Measurements from ENCODE around the gene KRTAP10-3. TPM values are rescaled to one million over a fixed set of nuclear protein-coding genes. Genes with fewer than 3 reads are reported as not detected.
"Not testable (repeated sequence)": the region's sequence is repeated elsewhere in the genome, so short reads cannot be mapped to it uniquely, and the experiment has no call there.

The KRTAP10-3 gene
- total RNA-seq, 1 experiment from 2014 or later, result 0.62 TPM

GRCh38 chr21:44575307-44576024, 16.9 kb upstream of the KRTAP10-3 start:
- Histone ChIP-seq H3K36me3 (ENCODE audit: insufficient read depth, low read length, poor library complexity, severe bottlenecking) (no peaks in the 10 kb centered on the region), H3K4me1 (ENCODE audit: insufficient read depth, low read length, poor library complexity, severe bottlenecking) (no peaks in the 10 kb centered on the region), H3K4me3 (ENCODE audit: low read depth, low read length, poor library complexity, severe bottlenecking) (no peak overlapping the region), H3K27ac (ENCODE audit: low read depth, low read length, poor library complexity, severe bottlenecking) (no peak overlapping the region), H3K9me3 (ENCODE audit: low read depth, low read length, poor library complexity, severe bottlenecking) (no peaks in the 10 kb centered on the region), H3K27me3 (replicated peaks; ENCODE audit: insufficient read depth, low read depth, low read length, poor library complexity) (no peaks in the 10 kb centered on the region)
- POLR2A ChIA-PET (ENCODE audit: low non-redundant PET), result no interaction called here
- no peak for TF ChIP-seq CTCF (conservative IDR thresholded peaks at IDR 0.05; ENCODE audit: low read depth, low read length)
- TF ChIP-seq EZH2 (IDR thresholded peaks at IDR 0.05; ENCODE audit: borderline replicate concordance, low read depth, low read length, poor library complexity, severe bottlenecking), result no peak
- intact Hi-C loops (cut with micrococcal nuclease; ENCODE audit: unreplicated experiment), result no loop called here
- DNase-seq (ENCODE audit: low spot score), result no peak
- BruUV-seq (replicated peaks), result no TSS peak
- CTCF ChIA-PET, result no interaction called here

- H3K9me3 ChIP-seq (ENCODE audit: low read depth, low read length, poor library complexity, severe bottlenecking), result no peaks in the 10 kb centered on the region
- peak; percentile 38 for DNase-seq (ENCODE audit: low spot score)
- CTCF ChIA-PET, result interaction anchor here (0.6 kb wide), 1 partner anchor 179 kb away, joined by 4 read pairs; no protein-coding TSS in a partner anchor
- BruUV-seq (replicated peaks), result no TSS peak
- POLR2A ChIA-PET (ENCODE audit: low non-redundant PET), result no interaction called here
- no peaks in the 10 kb centered on the region for H3K36me3 ChIP-seq (ENCODE audit: insufficient read depth, low read length, poor library complexity, severe bottlenecking)
- intact Hi-C loops (cut with micrococcal nuclease; ENCODE audit: unreplicated experiment), result no loop called here
- no peak overlapping the region for H3K4me3 ChIP-seq (ENCODE audit: low read depth, low read length, poor library complexity, severe bottlenecking)
- no peaks in the 10 kb centered on the region for H3K4me1 ChIP-seq (ENCODE audit: insufficient read depth, low read length, poor library complexity, severe bottlenecking)
- H3K27ac ChIP-seq (ENCODE audit: low read depth, low read length, poor library complexity, severe bottlenecking), result no peak overlapping the region
- TF ChIP-seq CTCF (conservative IDR thresholded peaks at IDR 0.05; ENCODE audit: low read depth, low read length), result no peak
- TF ChIP-seq EZH2 (IDR thresholded peaks at IDR 0.05; ENCODE audit: borderline replicate concordance, low read depth, low read length, poor library complexity, severe bottlenecking), result no peak
- no peaks in the 10 kb centered on the region for H3K27me3 ChIP-seq (replicated peaks; ENCODE audit: insufficient read depth, low read depth, low read length, poor library complexity)
These were observed 16.1 kb upstream of the KRTAP10-3 start for GRCh38 chr21:44574457-44575306.

GRCh38 chr21:44573630-44574456, 15.2 kb upstream of the KRTAP10-3 start, which contains the start of gene KRTAP10-4:
KRTAP10-4 (plus strand) TSS chr21:44573729; CDS start chr21:44573759, 30 bp downstream.
- not testable (repeated sequence) for BruUV-seq (replicated peaks)

More at GRCh38 chr21:44573630-44574456, 15.2 kb upstream of the KRTAP10-3 start, which contains the start of gene KRTAP10-4:
- H3K27me3 ChIP-seq (replicated peaks; ENCODE audit: insufficient read depth, low read depth, low read length, poor library complexity); intact Hi-C loops (cut with micrococcal nuclease; ENCODE audit: unreplicated experiment); H3K4me1 ChIP-seq (ENCODE audit: insufficient read depth, low read length, poor library complexity, severe bottlenecking); POLR2A ChIA-PET (ENCODE audit: low non-redundant PET); H3K9me3 ChIP-seq (ENCODE audit: low read depth, low read length, poor library complexity, severe bottlenecking); H3K27ac ChIP-seq (ENCODE audit: low read depth, low read length, poor library complexity, severe bottlenecking); H3K4me3 ChIP-seq (ENCODE audit: low read depth, low read length, poor library complexity, severe bottlenecking); H3K36me3 ChIP-seq (ENCODE audit: insufficient read depth, low read length, poor library complexity, severe bottlenecking); DNase-seq (ENCODE audit: low spot score): not testable (repeated sequence)
- CTCF ChIA-PET, result interaction anchor here (0.6 kb wide), 1 partner anchor 180 kb away, joined by 4 read pairs; no protein-coding TSS in a partner anchor

All from A673 (cell line).